Heart right ventricle (tissue), 16 donors: Measurements from ENCODE around the gene TACSTD2. TPM values are rescaled to one million over a fixed set of nuclear protein-coding genes. Genes with fewer than 3 reads are reported as not detected.

Source experiments
- ATAC-seq, 8 donors: fragments of 200-7000 bp; cut with Tn5 transposase; one replicate each; pipeline ENCODE4 v1.9.1; 2020; ENCODE audit warnings: mild to moderate bottlenecking in 8 of 8, moderate library complexity in 8 of 8, moderate number of reproducible peaks in 1 of 8
- DNase-seq, 2 donors: peaks; one replicate each; pipeline ENCODE4 v3.0.0-alpha.2; 2020
- H3K27ac ChIP-seq, 10 donors: fragments of 200-600 bp; sonication (generic) in 2 of 10; one replicate each; pipeline versions ENCODE4 v1.5.0 to v1.8.0; 2020 to 2022; ENCODE audit warnings: mild to moderate bottlenecking in 3 of 10
- H3K27me3 ChIP-seq, 7 donors: fragments of 200-600 bp; one replicate each; pipeline ENCODE4 v1.8.0; 2021 to 2022; ENCODE audit warnings: mild to moderate bottlenecking in 2 of 7
- H3K36me3 ChIP-seq, 9 donors: fragments of 200-600 bp; sonication (generic) in 1 of 9; one replicate each; pipeline versions ENCODE4 v1.5.0 to v1.8.0; 2020 to 2022; ENCODE audit warnings: mild to moderate bottlenecking in 2 of 9
- H3K4me1 ChIP-seq, 9 donors: fragments of 200-600 bp; sonication (generic) in 1 of 9; one replicate each; pipeline versions ENCODE4 v1.5.0 to v1.8.0; 2020 to 2022; ENCODE audit warnings: mild to moderate bottlenecking in 4 of 9
- H3K4me3 ChIP-seq, 10 donors: fragments of 200-600 bp; sonication (generic) in 2 of 10; one replicate each; pipeline versions ENCODE4 v1.5.0 to v1.8.0; 2020 to 2022; ENCODE audit warnings: mild to moderate bottlenecking in 7 of 10, moderate library complexity in 2 of 10
- H3K9me3 ChIP-seq, 11 donors: fragments of 200-600 bp in 10 of 11; sonication (generic) in 2 of 11; one replicate each; pipeline versions ENCODE4 v1.5.0 to v1.8.0; 2013 to 2022; ENCODE audit warnings: mild to moderate bottlenecking in 2 of 11, control low read depth in 1 of 11, moderate library complexity in 1 of 11
- WGBS, 2 donors: extraction: QIAGEN DNeasy Blood & Tissue Kit; methylation state at CpG; one replicate each; pipeline ENCODE4 v1.1.7; 2013; ENCODE audit warnings: inconsistent platforms in 1 of 2; 5-methylcytosine and 5-hydroxymethylcytosine counted together
- intact Hi-C, 10 donors: fragments of 100-400 bp; cut with DNase I; formaldehyde crosslinking; loops; one replicate each; pipeline versions ENCODE4 v1.11.1 to v1.14.2; 2022
- polyA plus RNA-seq, 2 donors: library from polyadenylated mRNA; stranded (reverse); fragments of 200-250 nt; gene quantifications; one replicate each; pipeline ENCODE4 v1.2.3, GENCODE V29; 2013
- total RNA-seq, 10 donors: library from RNA; stranded (reverse); fragmentation: NEBNext Ultra II Directional in 3 of 10; extraction: Animal tissue kit (Norgen Biotek cat#: 25700) in 3 of 10; gene quantifications; one replicate each; pipeline versions ENCODE4 v1.2.1 to v1.2.4, GENCODE V29; 2021 to 2023
- TF ChIP-seq, protein P1 (sequence below), 9 donors: fragments of 200-600 bp; sonication (generic) in 2 of 9; IDR thresholded peaks; one replicate each; pipeline versions ENCODE4 v1.5.0 to v1.8.0; 2021 to 2022; ENCODE audit warnings: antibody characterized with exemption in 9 of 9, mild to moderate bottlenecking in 5 of 9, moderate library complexity in 1 of 9
- donor health status: Arrhythmogenic right ventricular cardiomyopathy.
- donor health status: ischemic (EF 13 %, LVEDD 7.1; RV severe dilation, severe dysfunction).
- donor health status: healthy with polysubstance abuse.
- donor health status: DM: no; HTN: yes; CAD: no.
- donor health status: DM: no; HTN: no; CAD: no.
- donor health status: ischemic (EF 25% LVEDD 6.9; RV normal size, moderate dysfunction).
- donor health status: ischemic (EF 25% LVEDD 5.7; RV mildly dilated, moderate dysfunction).
- donor health status: healthy.
- donor health status: DM: yes; HTN: yes; CAD: no.
- donor health status: Ischemic cardiomyopathy.
- donor health status: ischemic (EF 35%, LVEDD 5.7; RV mildly dilated, moderate dysfunction).
- donor health status: nonischemic (EF 11% LVEDD 7.7; RV severe dilation, severe dysfunction).
- donor health status: DM: yes; HTN: yes; CAD: no.
- donor health status: PGD.
- donor health status: ischemic (EF 29% LVEDD 5.4; RV normal size, mild dysfunction).
- donor health status: nonischemic (EF 23%, LVEDD 6.1; RV moderate dilation, normal function).

The TACSTD2 gene
- total and polyA plus RNA-seq, 12 donors = 0.14 to 0.35 (median 0.21) TPM; not detected in 3

DNA sequence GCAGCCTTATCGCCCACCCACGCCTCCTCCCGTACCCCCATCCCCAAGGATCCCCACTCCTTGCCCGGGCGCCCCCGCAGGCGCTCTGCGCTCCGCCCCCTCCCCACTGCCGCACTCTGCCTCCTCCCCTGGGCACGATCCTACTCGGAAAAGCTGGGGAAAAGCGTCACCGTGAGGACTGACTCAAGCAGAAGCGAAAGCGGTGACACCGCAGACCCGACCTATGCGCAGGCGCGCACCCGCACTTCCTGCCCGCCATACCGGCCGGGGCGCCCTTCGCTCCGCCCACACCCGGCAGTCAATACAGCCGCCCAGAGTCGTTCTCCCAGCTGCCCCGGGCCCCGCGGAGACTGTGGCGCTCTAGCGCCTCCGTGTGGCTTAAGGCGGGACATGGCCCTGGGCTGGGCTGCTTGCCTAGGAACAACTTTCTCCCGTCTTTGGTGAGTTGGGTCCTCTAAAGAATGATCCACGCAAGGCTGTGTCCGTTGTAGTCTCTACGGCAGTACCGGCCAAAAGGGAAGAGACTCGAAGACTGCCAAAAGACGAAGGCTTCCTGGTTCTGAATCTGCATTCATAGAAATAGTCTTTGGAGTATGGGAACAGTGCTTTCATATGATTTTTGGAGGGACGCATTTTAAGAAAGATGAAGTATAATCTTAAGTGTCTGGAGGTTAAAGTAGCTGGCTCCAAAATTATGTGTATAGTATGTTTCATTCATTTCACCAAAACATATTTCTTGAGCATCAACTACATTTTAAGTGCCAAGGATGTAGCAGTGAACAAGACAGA, 30.3 kb downstream of the TACSTD2 start, which contains the start of gene OMA1:
TSS of gene OMA1 (minus strand) at position 207 of the 789 bp plus-strand sequence. CDS start 7,432 bp downstream, outside the sequence.
- TF ChIP-seq, protein P1, sequence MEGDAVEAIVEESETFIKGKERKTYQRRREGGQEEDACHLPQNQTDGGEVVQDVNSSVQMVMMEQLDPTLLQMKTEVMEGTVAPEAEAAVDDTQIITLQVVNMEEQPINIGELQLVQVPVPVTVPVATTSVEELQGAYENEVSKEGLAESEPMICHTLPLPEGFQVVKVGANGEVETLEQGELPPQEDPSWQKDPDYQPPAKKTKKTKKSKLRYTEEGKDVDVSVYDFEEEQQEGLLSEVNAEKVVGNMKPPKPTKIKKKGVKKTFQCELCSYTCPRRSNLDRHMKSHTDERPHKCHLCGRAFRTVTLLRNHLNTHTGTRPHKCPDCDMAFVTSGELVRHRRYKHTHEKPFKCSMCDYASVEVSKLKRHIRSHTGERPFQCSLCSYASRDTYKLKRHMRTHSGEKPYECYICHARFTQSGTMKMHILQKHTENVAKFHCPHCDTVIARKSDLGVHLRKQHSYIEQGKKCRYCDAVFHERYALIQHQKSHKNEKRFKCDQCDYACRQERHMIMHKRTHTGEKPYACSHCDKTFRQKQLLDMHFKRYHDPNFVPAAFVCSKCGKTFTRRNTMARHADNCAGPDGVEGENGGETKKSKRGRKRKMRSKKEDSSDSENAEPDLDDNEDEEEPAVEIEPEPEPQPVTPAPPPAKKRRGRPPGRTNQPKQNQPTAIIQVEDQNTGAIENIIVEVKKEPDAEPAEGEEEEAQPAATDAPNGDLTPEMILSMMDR (IDR thresholded peaks at IDR 0.05) = peak; percentile 94 to 99 (median 97)
- intact Hi-C loops = loop anchor here in 8 of 10 donors (1.0 to 10.0 kb wide), 4 partner anchors 30 to 108 kb away; no protein-coding TSS in a partner anchor
- peaks cover 0 to 21% (median 14%) of the 10 kb centered on the region in 9 donors for H3K4me1 ChIP-seq
- ATAC-seq = peak; percentile 99 to 100 (median 99)
- 2% methylated on average over 35 to 46 of the region's 46 CpGs for WGBS, 2 donors
- peak within 1 kb of the TSS; percentile 37 to 87 (median 78) for H3K4me3 ChIP-seq
- H3K9me3 ChIP-seq = no peaks in the 10 kb centered on the region
- H3K36me3 ChIP-seq = no peaks in the 10 kb centered on the region
- DNase-seq = peak; percentile 97 to 98
- H3K27ac ChIP-seq = peak within 1 kb of the TSS; percentile 97 to 100 (median 99)
- H3K27me3 ChIP-seq = no peaks in the 10 kb centered on the region

DNA sequence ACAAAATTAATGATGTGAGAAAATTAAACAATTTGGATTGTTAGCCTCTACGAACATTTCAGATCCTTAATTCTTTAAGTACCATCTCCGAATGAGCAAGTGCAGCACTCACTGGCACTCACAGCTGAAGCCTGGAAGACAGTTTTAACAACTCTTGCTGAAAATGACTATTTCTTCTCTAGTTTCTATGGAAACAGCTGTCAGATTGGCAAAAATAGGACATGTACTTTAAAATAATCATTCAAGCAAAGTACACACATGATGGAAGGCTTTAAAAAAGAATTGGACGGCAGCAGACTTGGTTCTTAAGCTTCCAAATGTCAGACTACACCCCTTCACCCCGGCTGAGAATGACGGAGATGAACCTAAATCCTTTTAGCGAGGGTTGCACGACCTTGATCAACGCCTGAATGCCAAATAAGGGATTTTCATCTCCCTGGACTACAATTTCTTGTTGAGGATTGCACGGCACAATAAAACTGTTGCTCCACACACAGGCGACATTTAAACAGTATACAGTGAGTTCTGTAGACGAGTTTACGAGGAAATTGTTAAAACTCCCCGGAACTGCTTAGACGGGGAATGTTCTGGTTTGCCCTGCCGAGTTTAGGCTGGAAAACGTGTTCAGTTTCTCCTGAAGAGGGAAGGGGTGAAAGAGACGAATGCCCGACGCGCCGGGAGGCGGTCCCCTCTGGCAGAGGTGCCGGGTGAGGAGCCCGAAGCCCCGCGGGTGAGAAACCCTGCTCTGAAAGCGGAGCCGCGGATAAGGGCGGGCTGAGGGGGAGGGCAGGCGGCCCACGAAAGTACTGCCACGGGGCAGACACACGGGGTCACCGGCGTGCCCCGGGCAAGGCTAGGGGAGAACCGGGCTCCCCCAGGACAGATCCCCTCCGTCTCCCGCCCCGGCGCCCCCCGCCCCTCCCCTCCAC, 31.2 kb downstream of the TACSTD2 start:
- H3K4me1 ChIP-seq = peaks cover 0 to 19% (median 11%) of the 10 kb centered on the region in 9 donors
- TF ChIP-seq, protein P1 (IDR thresholded peaks at IDR 0.05) = no peak
- H3K4me3 ChIP-seq = peak overlapping the region; percentile 37 to 87 (median 78)
- ATAC-seq (peak; percentile 76 to 96 (median 88)), DNase-seq (peak; percentile 82 to 83)
- H3K36me3 ChIP-seq = no peaks in the 10 kb centered on the region
- intact Hi-C loops = loop anchor here in 8 of 10 donors (1.0 to 10.0 kb wide), 4 partner anchors 29 to 109 kb away; no protein-coding TSS in a partner anchor
- no peaks in the 10 kb centered on the region for H3K9me3 ChIP-seq
- WGBS, 2 donors = 1% methylated on average over 40 to 41 of the region's 43 CpGs
- H3K27ac ChIP-seq = peak overlapping the region; percentile 97 to 100 (median 99)
- no peaks in the 10 kb centered on the region for H3K27me3 ChIP-seq

- WGBS, 2 donors = 87% methylated on average over 1 of the region's 1 CpG
- TF ChIP-seq, protein P1 (IDR thresholded peaks at IDR 0.05) = no peak
- H3K9me3 ChIP-seq = no peaks in the 10 kb centered on the region
- peaks cover 0 to 19% (median 11%) of the 10 kb centered on the region in 9 donors for H3K4me1 ChIP-seq
- H3K4me3 ChIP-seq = no peak overlapping the region
- H3K27me3 ChIP-seq = no peaks in the 10 kb centered on the region
- DNase-seq (no peak), ATAC-seq (no peak)
- H3K36me3 ChIP-seq = peaks cover 0 to 10% (median 0%) of the 10 kb centered on the region in 9 donors
- H3K27ac ChIP-seq = no peak overlapping the region
- intact Hi-C loops = loop anchor here in 4 of 10 donors (10.0 kb wide), 1 partner anchor 112 kb away; no protein-coding TSS in a partner anchor
These were observed 33.8 kb downstream of the TACSTD2 start for GRCh38 chr1:58543260-58543659.

GRCh38 chr1:58539553-58539952, 37.5 kb downstream of the TACSTD2 start:
- intact Hi-C loops = no loop called here
- TF ChIP-seq, protein P1 (IDR thresholded peaks at IDR 0.05) = no peak
- ATAC-seq (no peak), DNase-seq (no peak)
- Histone ChIP-seq H3K9me3 (no peaks in the 10 kb centered on the region), H3K36me3 (peaks cover 0 to 26% (median 0%) of the 10 kb centered on the region in 9 donors), H3K27me3 (no peaks in the 10 kb centered on the region), H3K4me1 (peaks cover 0 to 2% (median 0%) of the 10 kb centered on the region in 9 donors), H3K4me3 (no peak overlapping the region), H3K27ac (no peak overlapping the region)
- WGBS, 2 donors = 72 to 79% methylated on average over 2 of the region's 2 CpGs
